HCT116 (cell line): ENCODE measurements around the gene SLC38A8. TPM values are rescaled to one million over a fixed set of nuclear protein-coding genes. Genes with fewer than 3 reads are reported as not detected.
A peak's percentile ranks its signal among the peaks of the same experiment; 100 is the strongest.

Source experiments
- ATAC-seq: fragments of 200-7000 bp; cut with Tn5 transposase; 2 replicates; pipeline ENCODE4 v1.9.1; 2020; ENCODE audit warnings: mild to moderate bottlenecking, moderate library complexity
- BruUV-seq: library from RNA; stranded (reverse); fragments of 400-500 nt; replicated peaks from 2 replicates; lab custom pipeline; 2021; lab: Mats Ljungman, UMichigan
- CTCF ChIA-PET: fragments of 300-600 bp; sonication (Branson Sonifier 250); formaldehyde crosslinking; loops from one replicate; lab custom pipeline; 2021; ENCODE audit warnings: antibody characterized with exemption; lab: Charles Lee
- POLR2A ChIA-PET: fragments of 300-600, 350-600 bp; sonication (Branson Sonifier 250); formaldehyde crosslinking; loops from one replicate; lab custom pipeline; 2021; ENCODE audit warnings: antibody characterized with exemption; lab: Charles Lee
- RAD21 ChIA-PET, 2 experiments: fragments of 300-600 bp; sonication (Branson Sonifier 250); formaldehyde crosslinking; loops; one replicate each; lab custom pipeline; 2023; ENCODE audit warnings: low total read pairs in 2 of 2; ENCODE audit not compliant: uncharacterized antibody in 2 of 2, unreplicated experiment in 2 of 2, low non-redundant PET in 1 of 2; lab: Charles Lee
- DNase-seq: peaks from one replicate; pipeline ENCODE4 v3.0.0-alpha.2; 2010; ENCODE audit warnings: low read depth, low spot score
- H2AFZ ChIP-seq: fragments of 200-600 bp; shearing (Covaris generic), sonication (generic); 2 replicates; pipeline ENCODE4 v1.6.1; 2017; ENCODE audit warnings: low read depth, mixed run types, mixed read lengths, antibody characterized with exemption, low read length; ENCODE audit not compliant: poor library complexity, severe bottlenecking
- H3K27ac ChIP-seq: 2 replicates; pipeline ENCODE4 v1.5.1; 2012; ENCODE audit warnings: low read depth, low read length
- H3K27me3 ChIP-seq: fragments of 200-600 bp; sonication (generic); 2 replicates; pipeline ENCODE4 v1.6.1; 2016; ENCODE audit warnings: mixed run types, low read length, mixed read lengths; ENCODE audit not compliant: insufficient read depth
- H3K36me3 ChIP-seq, 2 experiments: fragments of 200-500 bp in 1 of 2; fragments of 200-600 bp in 1 of 2; sonication (Bioruptor generic) in 1 of 2; sonication (generic) in 1 of 2; 2 replicates each; pipeline versions ENCODE4 v1.5.1 to v1.6.1; 2014 to 2016; ENCODE audit warnings: low read length in 2 of 2, inconsistent platforms in 1 of 2, mixed read lengths in 1 of 2, mixed run types in 1 of 2; ENCODE audit not compliant: insufficient read depth in 2 of 2, control insufficient read depth in 1 of 2
- H3K4me1 ChIP-seq, 2 experiments: fragments of 200-600 bp in 1 of 2; sonication (generic) in 1 of 2; 2 replicates each; pipeline versions ENCODE4 v1.5.1 to v1.6.1; 2012 to 2017; ENCODE audit warnings: low read length in 2 of 2, inconsistent platforms in 1 of 2, mild to moderate bottlenecking in 1 of 2, mixed read lengths in 1 of 2, mixed run types in 1 of 2, moderate library complexity in 1 of 2; ENCODE audit not compliant: insufficient read depth in 2 of 2, control insufficient read depth in 1 of 2
- H3K4me2 ChIP-seq: fragments of 200-600 bp; sonication (generic); 2 replicates; pipeline ENCODE4 v1.6.1; 2017; ENCODE audit warnings: mixed run types, low read length, mixed read lengths
- H3K4me3 ChIP-seq, 2 experiments: fragments of 200-600 bp in 1 of 2; sonication (generic) in 1 of 2; replicated peaks in 1 of 2; 2 replicates each; pipeline ENCODE4 v1.5.1; 2011 to 2016; ENCODE audit warnings: low read length in 2 of 2, control low read depth in 1 of 2, low read depth in 1 of 2, mild to moderate bottlenecking in 1 of 2, mixed read lengths in 1 of 2, mixed run types in 1 of 2
- H3K79me2 ChIP-seq: fragments of 200-600 bp; sonication (generic); 2 replicates; pipeline ENCODE4 v1.6.1; 2017; ENCODE audit warnings: mild to moderate bottlenecking, mixed run types, low read length, moderate library complexity, mixed read lengths; ENCODE audit not compliant: insufficient read depth
- H3K9ac ChIP-seq: fragments of 200-600 bp; sonication (generic); 2 replicates; pipeline ENCODE4 v1.6.1; 2016; ENCODE audit warnings: low read length, mixed read lengths
- H3K9me2 ChIP-seq: fragments of 200-600 bp; sonication (generic), shearing (Covaris generic); 2 replicates; pipeline ENCODE4 v1.6.1; 2017; ENCODE audit warnings: mixed run types, mild to moderate bottlenecking, moderate library complexity; ENCODE audit not compliant: insufficient read depth
- H3K9me3 ChIP-seq, 2 experiments: fragments of 200-500 bp in 1 of 2; fragments of 200-600 bp in 1 of 2; sonication (Bioruptor generic) in 1 of 2; sonication (generic) in 1 of 2; 2 replicates each; pipeline ENCODE4 v1.6.1; 2014 to 2017; ENCODE audit warnings: low read length in 2 of 2, mixed read lengths in 2 of 2, inconsistent platforms in 1 of 2, low read depth in 1 of 2, mild to moderate bottlenecking in 1 of 2, mixed run types in 1 of 2, moderate library complexity in 1 of 2; ENCODE audit not compliant: control insufficient read depth in 1 of 2, insufficient read depth in 1 of 2
- H4K20me1 ChIP-seq: fragments of 200-600 bp; sonication (generic), shearing (Covaris generic); 2 replicates; pipeline ENCODE4 v1.6.1; 2017; ENCODE audit warnings: mixed run types, mild to moderate bottlenecking, moderate library complexity; ENCODE audit not compliant: insufficient read depth
- CEBPB ChIP-seq: IDR thresholded peaks from 2 replicates; pipeline ENCODE4 v1.6.1; 2012; ENCODE audit warnings: low read depth
- EZH2 ChIP-seq: fragments of 200-600 bp; sonication (generic); IDR thresholded peaks from 2 replicates; pipeline ENCODE4 v1.6.1; 2017; ENCODE audit warnings: antibody characterized with exemption, mixed run types
- FOSL1 ChIP-seq: IDR thresholded peaks from 2 replicates; pipeline ENCODE4 v1.6.1; 2012; ENCODE audit warnings: low read depth
- POLR2A ChIP-seq: IDR thresholded peaks from 2 replicates; pipeline ENCODE4 v1.7.0; 2011; ENCODE audit warnings: borderline replicate concordance; ENCODE audit not compliant: insufficient read depth, insufficient read length; ENCODE audit errors: extremely low read depth
- POLR2AphosphoS5 ChIP-seq: IDR thresholded peaks from 2 replicates; pipeline ENCODE4 v1.6.1; 2011; ENCODE audit warnings: mild to moderate bottlenecking, low read depth, low read length, moderate library complexity
- RAD21 ChIP-seq: IDR thresholded peaks from 2 replicates; pipeline ENCODE4 v1.6.1; 2012; ENCODE audit warnings: low read depth, mild to moderate bottlenecking
- TCF7L2 ChIP-seq: IDR thresholded peaks from 2 replicates; pipeline ENCODE4 v1.7.0; 2011; ENCODE audit warnings: borderline replicate concordance, inconsistent platforms; ENCODE audit not compliant: insufficient read depth, insufficient read length; ENCODE audit errors: extremely low read depth
- intact Hi-C: fragments of 100-400 bp; cut with micrococcal nuclease; formaldehyde crosslinking; loops from 2 replicates; pipeline ENCODE4 v1.10.0; 2022
- total RNA-seq: library from RNA; stranded (reverse); gene quantifications from one replicate; pipeline ENCODE4 v1.2.1, GENCODE V29; 2021; ENCODE audit not compliant: unreplicated experiment
- TF ChIP-seq, protein P1 (sequence below), 3 experiments: fragments of 200-600 bp in 1 of 3; sonication (generic) in 1 of 3; IDR thresholded peaks in 2 of 3; conservative IDR thresholded peaks in 1 of 3; 2 replicates each; pipeline ENCODE4 v1.5.1; 2012 to 2017; ENCODE audit warnings: low read depth in 2 of 3, low read length in 2 of 3, antibody characterized with exemption in 1 of 3, borderline replicate concordance in 1 of 3, control low read depth in 1 of 3, mild to moderate bottlenecking in 1 of 3, mixed read lengths in 1 of 3, mixed run types in 1 of 3, moderate library complexity in 1 of 3; ENCODE audit not compliant: insufficient read depth in 1 of 3
- TF ChIP-seq, protein P2 (sequence below): IDR thresholded peaks from 2 replicates; pipeline ENCODE4 v1.6.1; 2012

SLC38A8 gene
- total RNA-seq, 1 experiment from 2014 or later, result not detected

DNA sequence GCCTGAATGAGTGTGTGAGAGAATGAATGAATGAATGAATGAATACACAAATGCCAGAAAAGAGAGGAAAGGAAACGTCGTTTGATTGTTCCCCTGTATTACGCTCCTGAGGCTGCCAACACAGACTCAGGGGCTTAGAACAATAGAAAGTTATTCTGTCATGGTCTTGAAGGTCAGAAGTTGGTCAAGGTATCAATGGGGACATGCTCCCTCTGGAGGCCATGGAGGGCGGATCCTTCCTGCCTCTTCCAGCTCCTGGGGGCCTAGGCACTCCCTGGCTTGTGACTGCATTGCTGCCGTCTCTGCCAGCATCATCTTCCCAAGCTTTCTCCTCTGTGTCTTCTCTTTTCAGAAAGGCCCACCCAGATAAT is 1.5 kb upstream of the SLC38A8 start:
- TF ChIP-seq RAD21 (peak; percentile 66), TCF7L2 (no peak), FOSL1 (no peak), EZH2 (no peak), POLR2A (no peak), CEBPB (no peak), POLR2AphosphoS5 (no peak)
- TF ChIP-seq, protein P1, sequence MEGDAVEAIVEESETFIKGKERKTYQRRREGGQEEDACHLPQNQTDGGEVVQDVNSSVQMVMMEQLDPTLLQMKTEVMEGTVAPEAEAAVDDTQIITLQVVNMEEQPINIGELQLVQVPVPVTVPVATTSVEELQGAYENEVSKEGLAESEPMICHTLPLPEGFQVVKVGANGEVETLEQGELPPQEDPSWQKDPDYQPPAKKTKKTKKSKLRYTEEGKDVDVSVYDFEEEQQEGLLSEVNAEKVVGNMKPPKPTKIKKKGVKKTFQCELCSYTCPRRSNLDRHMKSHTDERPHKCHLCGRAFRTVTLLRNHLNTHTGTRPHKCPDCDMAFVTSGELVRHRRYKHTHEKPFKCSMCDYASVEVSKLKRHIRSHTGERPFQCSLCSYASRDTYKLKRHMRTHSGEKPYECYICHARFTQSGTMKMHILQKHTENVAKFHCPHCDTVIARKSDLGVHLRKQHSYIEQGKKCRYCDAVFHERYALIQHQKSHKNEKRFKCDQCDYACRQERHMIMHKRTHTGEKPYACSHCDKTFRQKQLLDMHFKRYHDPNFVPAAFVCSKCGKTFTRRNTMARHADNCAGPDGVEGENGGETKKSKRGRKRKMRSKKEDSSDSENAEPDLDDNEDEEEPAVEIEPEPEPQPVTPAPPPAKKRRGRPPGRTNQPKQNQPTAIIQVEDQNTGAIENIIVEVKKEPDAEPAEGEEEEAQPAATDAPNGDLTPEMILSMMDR (IDR thresholded peaks at IDR 0.05 in 2 of 3, conservative IDR thresholded peaks at IDR 0.05 in 1 of 3; ENCODE audit: borderline replicate concordance in 1 of 3, insufficient read depth in 1 of 3, low read depth in 2 of 3, low read length in 2 of 3), result peak; percentile 67 to 80 (median 73); a peak in 5 of 6 replicates
- TF ChIP-seq, protein P2, sequence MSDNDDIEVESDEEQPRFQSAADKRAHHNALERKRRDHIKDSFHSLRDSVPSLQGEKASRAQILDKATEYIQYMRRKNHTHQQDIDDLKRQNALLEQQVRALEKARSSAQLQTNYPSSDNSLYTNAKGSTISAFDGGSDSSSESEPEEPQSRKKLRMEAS, result no peak
- TF ChIP-seq, all 23 proteins: peak for 2
- Histone ChIP-seq H4K20me1 (no peaks in the 10 kb centered on the region), H3K36me3 (no peaks in the 10 kb centered on the region), H3K9me3 (no peaks in the 10 kb centered on the region), H2AFZ (no peak overlapping the region), H3K4me1 (peaks cover 2 to 5% of the 10 kb centered on the region in 2 experiments; a peak in 1 of 4 replicates), H3K4me2 (no peak overlapping the region), H3K27ac (no peak overlapping the region), H3K4me3 (no peak overlapping the region), H3K79me2 (no peaks in the 10 kb centered on the region), H3K9me2 (no peaks in the 10 kb centered on the region), H3K27me3 (no peaks in the 10 kb centered on the region; the same call in 1 of the 2 replicates), H3K9ac (no peak overlapping the region)
- ChIA-PET CTCF (interaction anchor here (0.9 to 1.6 kb wide), 6 partner anchors 22 to 117 kb away, joined by 3 to 10 read pairs (median 4); no protein-coding TSS in a partner anchor), RAD21 (interaction anchor here in 1 of 2 experiments (2.1 kb wide), 1 partner anchor 87 kb away, joined by 7 read pairs; no protein-coding TSS in a partner anchor), POLR2A (no interaction called here)
- ATAC-seq, result peak; percentile 82
- intact Hi-C loops, result loop anchor here (2.0 kb wide), 1 partner anchor 87 kb away; no protein-coding TSS in a partner anchor
- DNase-seq, result peak; percentile 41
- no TSS peak for BruUV-seq
